ENCODE measurements around the gene KCNQ1. TPM values are rescaled to one million over a fixed set of nuclear protein-coding genes. Genes with fewer than 3 reads are reported as not detected.

The KCNQ1 gene
- total RNA-seq, 1 donor from 2014 or later = 6.4 TPM

DNA sequence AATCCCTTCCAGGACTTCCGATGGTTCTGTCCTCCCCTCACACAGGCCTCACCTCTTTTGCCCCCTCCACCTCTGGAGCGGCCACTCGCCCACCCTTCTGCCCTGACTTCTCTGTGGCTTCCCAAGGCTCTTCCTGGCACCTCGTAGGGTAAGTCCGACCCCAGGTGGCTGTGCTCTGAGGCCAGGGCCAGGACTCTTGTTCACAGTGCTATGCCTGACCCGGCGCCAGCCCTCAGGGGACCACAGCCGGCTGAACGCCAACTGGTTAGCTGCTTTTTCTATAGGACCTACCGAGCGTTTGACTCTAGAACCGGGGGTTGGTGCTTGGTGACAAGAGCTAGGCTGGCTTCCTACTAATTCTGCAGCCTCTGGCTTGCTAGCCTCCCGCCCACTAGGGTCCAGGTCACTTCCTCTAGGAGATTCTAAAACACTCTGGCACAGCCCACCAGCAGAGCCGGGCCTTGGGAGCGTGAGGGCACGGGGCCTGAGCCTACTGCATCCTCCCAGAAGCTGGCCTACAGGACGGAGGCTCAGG is 283.4 kb downstream of the KCNQ1 start:
- Mint-ChIP-seq H3K27ac (no peak overlapping the region), H3K36me3 (ENCODE audit: low read depth) (no peaks in the 10 kb centered on the region), H3K9me3 (no peaks in the 10 kb centered on the region), H3K4me3 (no peak overlapping the region), H3K27me3 (no peaks in the 10 kb centered on the region), H3K4me1 (no peaks in the 10 kb centered on the region)
- intact Hi-C loops (cut with micrococcal nuclease) = no loop called here
- no peak for DNase-seq

- no peak for DNase-seq
- no peak overlapping the region for H3K4me3 Mint-ChIP-seq
- no peaks in the 10 kb centered on the region for H3K4me1 Mint-ChIP-seq
- H3K27me3 Mint-ChIP-seq = no peaks in the 10 kb centered on the region
- no peak overlapping the region for H3K27ac Mint-ChIP-seq
- H3K36me3 Mint-ChIP-seq (ENCODE audit: low read depth) = no peaks in the 10 kb centered on the region
- H3K9me3 Mint-ChIP-seq = no peaks in the 10 kb centered on the region
- intact Hi-C loops (cut with micrococcal nuclease) = no loop called here
These were observed 284.0 kb downstream of the KCNQ1 start for GRCh38 chr11:2728663-2729332.

DNA sequence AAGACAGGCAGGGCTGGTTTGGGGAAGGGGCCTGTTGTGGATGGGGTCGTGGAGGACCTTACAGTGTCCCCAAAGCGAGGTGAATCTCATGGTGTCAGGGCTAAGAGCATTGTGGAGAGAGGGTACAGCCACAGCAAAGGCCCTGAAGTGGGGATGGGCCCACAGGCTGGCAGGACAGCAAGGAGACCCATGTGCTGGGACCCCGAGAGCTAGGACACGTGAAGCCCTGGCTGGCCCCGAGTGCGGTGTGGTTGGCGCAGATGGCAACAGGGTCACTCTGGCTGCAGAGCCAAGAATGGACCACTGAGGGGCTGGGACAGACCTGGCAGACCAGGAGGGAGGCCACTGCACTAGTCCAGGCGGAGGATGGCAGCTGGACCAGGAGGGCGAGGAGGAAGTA is 285.0 kb downstream of the KCNQ1 start:
- Mint-ChIP-seq H3K27ac (no peak overlapping the region), H3K27me3 (no peaks in the 10 kb centered on the region), H3K9me3 (no peaks in the 10 kb centered on the region), H3K4me1 (no peaks in the 10 kb centered on the region), H3K4me3 (no peak overlapping the region), H3K36me3 (ENCODE audit: low read depth) (no peaks in the 10 kb centered on the region)
- DNase-seq = no peak
- intact Hi-C loops (cut with micrococcal nuclease) = no loop called here

DNA sequence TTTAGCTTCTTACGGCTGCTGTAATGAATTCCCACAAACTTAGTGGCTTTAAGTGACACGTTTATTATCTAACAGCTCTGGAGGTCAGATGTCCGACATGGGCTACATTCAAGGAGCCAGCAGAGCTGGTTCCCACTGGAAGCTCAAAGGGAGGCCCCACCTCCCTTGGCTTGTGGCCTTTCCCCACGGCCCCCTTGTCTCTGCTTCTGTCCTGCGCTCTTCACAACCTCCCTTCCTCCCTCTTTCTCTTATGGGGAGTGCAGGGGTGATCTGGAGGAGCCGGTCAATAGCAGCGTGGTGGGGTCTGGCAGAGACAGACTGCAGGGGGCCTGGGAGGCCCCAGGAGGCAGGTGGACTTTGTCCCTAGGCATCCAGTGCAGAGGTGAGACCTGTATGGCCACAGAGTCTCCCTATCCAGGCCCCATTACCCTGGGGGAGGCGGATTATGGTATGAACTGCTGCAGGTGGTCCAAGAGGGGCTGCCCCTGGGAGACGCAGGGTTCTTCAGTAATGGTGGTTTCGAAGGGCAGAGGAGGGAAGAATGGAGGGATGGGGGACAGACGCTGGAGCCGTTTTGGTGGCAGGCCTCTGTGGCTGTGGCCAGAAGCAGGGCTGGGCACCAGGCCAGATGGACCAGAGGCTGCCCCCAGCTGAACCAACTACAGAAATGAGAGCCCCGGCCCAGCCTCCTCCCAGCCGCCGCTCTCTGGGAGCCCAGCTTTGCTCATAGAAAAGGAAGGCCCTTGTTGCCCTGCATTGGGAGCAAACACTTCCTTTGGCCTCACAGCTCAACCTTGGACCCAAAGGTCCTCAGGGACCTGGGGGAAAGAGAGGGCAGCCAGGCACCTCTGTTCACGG is 285.7 kb downstream of the KCNQ1 start:
- Mint-ChIP-seq H3K36me3 (ENCODE audit: low read depth) (no peaks in the 10 kb centered on the region), H3K4me3 (no peak overlapping the region), H3K27me3 (no peaks in the 10 kb centered on the region), H3K4me1 (no peaks in the 10 kb centered on the region), H3K27ac (no peak overlapping the region), H3K9me3 (no peaks in the 10 kb centered on the region)
- intact Hi-C loops (cut with micrococcal nuclease) = no loop called here
- no peak for DNase-seq

DNA sequence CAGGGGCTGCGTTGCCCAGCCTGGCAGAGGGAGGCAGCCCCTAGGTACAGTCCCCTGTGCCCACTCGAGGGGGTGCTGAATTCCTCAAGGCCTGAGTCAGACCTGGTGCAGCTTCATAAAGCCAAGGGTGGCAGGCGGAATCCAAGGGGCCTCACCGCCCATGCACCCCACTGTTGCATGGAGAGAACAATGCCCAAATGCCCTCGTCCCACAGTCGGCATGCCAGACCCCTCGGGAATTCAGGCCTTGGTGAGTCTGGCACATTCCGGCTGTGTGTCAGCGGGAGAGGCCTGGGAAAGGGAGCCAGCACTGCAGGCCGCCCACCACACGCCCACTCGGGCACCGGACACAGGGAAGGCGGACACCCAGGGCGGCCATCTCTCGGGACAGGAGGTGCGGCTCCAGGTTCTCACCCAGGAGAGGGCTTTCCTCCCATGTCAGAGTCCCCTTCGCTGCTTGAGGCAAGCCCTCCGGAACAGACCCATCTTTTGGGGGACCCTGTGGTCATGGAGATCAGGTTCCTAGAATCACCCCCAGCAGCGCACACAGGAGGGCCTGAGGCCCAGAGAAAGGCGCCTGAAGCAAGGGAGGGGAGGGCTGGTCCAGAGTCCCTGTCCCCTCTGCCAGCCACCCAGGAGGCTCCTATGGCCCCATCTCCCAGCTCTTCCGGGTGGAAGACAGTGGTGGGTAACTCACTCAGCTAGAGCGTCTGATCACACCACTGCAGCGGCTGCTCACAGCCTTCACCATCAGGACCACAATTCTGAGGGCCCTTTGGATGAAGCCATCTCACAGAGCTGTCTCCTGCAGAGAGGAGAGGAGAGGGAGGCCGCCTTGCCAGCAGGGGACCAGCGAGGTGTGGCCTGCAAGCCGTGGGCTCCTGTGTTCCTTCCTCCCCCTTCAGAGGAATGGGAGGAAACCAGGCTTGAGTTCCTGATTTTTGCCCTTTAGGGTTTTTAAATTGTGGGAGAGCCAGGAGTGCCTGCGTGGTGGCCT is 286.6 kb downstream of the KCNQ1 start:
- Mint-ChIP-seq H3K4me3 (no peak overlapping the region), H3K36me3 (ENCODE audit: low read depth) (no peaks in the 10 kb centered on the region), H3K27ac (no peak overlapping the region), H3K27me3 (no peaks in the 10 kb centered on the region), H3K9me3 (no peaks in the 10 kb centered on the region), H3K4me1 (no peaks in the 10 kb centered on the region)
- no peak for DNase-seq
- intact Hi-C loops (cut with micrococcal nuclease) = no loop called here

DNA sequence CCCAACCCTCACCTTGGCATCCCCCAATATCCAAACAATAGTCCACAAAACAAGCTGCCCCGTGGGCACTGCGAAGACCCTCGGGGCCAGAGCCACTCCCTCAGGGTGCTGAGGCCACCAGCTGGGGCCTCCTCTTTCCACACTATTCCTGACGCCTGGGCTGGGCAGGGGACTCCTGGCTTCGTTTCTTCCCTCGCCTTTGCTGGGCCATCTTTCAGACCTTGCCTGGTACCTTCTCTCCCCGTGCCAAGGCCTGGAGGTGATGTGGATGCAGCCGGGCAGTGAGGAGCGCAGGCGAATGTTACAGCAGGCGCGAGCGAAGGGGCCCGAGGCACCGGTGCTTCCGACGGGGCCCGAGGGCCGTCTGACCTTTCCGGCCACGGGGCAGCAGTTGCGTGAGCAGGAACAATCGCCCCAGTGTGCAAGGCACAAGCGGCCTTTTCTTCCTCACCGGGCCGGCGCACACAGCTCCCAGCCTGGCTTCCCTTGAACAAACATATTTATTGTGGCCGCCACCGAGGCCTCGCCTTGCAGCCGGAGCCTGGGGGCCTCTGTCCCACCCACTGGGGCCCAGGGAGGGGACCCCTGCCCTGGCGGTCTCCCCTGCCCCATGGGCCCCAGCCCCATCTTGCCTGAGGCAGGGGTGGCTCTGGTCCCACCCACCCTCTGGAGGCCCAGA is 287.6 kb downstream of the KCNQ1 start:
- H3K4me3 Mint-ChIP-seq = no peak overlapping the region
- H3K27ac Mint-ChIP-seq = no peak overlapping the region
- intact Hi-C loops (cut with micrococcal nuclease) = no loop called here
- H3K36me3 Mint-ChIP-seq (ENCODE audit: low read depth) = no peaks in the 10 kb centered on the region
- H3K27me3 Mint-ChIP-seq = no peaks in the 10 kb centered on the region
- H3K4me1 Mint-ChIP-seq = no peaks in the 10 kb centered on the region
- no peaks in the 10 kb centered on the region for H3K9me3 Mint-ChIP-seq
- no peak for DNase-seq

- intact Hi-C loops (cut with micrococcal nuclease) = no loop called here
- no peaks in the 10 kb centered on the region for H3K9me3 Mint-ChIP-seq
- H3K4me3 Mint-ChIP-seq = no peak overlapping the region
- no peaks in the 10 kb centered on the region for H3K27me3 Mint-ChIP-seq
- no peaks in the 10 kb centered on the region for H3K36me3 Mint-ChIP-seq (ENCODE audit: low read depth)
- no peak overlapping the region for H3K27ac Mint-ChIP-seq
- no peaks in the 10 kb centered on the region for H3K4me1 Mint-ChIP-seq
- no peak for DNase-seq
These were observed 288.3 kb downstream of the KCNQ1 start for GRCh38 chr11:2732940-2733628.

DNA sequence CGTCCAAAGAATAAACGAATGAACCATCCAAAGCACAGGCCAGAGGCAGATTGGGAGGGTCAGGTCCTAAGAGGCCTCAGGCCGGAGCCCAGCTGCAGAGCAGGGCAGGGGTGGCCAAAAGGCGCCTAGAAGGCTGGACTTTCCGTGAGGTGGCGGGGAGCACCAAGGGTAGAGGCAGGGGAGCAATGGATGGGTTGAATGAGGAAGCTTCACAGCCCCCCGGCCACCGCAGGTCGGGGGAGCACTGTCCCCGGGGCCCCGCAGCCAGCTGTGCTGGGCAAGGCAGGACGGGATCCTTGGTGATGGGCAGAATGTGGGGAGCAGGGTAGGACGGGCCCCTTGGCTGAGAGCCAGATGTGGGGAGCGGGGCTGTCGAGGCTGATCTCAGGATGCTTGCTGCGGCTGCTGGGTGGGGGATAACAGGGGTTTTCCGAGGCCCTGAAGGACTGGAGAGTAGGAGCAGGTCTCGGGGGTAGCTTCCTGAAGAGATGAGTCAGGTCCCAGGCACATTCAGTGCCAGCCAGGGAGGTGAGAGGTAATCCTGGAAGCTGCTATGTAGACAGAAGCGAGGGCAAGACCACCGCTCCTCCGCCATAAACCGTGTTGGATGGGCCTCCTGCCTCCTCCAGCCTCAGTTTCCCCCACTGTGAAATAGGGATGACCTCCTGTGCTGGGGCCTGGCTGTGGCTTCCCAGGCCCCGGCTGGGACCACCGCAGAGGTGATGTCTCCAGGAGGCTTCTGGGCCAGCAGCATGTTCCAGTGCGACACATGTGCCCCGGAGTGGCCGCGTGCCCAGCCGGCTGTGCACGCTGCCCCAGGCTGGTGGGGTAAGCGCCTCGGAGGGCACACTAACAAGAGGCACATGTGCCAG is 289.6 kb downstream of the KCNQ1 start:
- H3K27me3 Mint-ChIP-seq = no peaks in the 10 kb centered on the region
- intact Hi-C loops (cut with micrococcal nuclease) = no loop called here
- H3K9me3 Mint-ChIP-seq = no peaks in the 10 kb centered on the region
- DNase-seq = no peak
- no peaks in the 10 kb centered on the region for H3K36me3 Mint-ChIP-seq (ENCODE audit: low read depth)
- no peaks in the 10 kb centered on the region for H3K4me1 Mint-ChIP-seq
- H3K4me3 Mint-ChIP-seq = no peak overlapping the region
- H3K27ac Mint-ChIP-seq = no peak overlapping the region

DNA sequence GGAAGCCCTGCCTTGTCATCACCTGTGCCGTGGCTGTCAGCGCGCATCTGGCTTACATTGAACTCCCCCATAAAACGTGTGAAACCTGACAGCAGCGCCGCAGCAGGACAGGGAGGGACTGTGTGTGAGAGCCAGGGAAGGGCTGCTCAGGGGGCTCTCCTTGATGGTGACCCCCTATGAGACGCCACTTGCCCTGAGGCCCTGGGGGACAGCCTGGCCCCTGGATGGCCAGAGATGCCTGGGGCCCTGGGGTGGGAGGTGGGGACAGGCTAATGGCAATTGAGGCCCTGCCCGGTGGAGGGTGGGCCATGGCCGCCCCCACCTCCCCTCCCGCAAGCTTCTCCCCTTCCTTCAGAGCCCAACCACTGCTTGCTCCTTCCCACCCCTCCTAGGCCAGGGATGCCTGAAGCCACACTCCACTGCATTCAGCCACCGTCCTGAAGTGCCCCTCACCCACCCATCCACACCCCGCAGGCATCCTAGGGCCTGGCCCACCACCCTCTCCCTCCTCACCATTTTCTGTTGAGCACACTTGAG is 290.3 kb downstream of the KCNQ1 start:
- H3K27ac Mint-ChIP-seq = no peak overlapping the region
- H3K27me3 Mint-ChIP-seq = no peaks in the 10 kb centered on the region
- no peak overlapping the region for H3K4me3 Mint-ChIP-seq
- intact Hi-C loops (cut with micrococcal nuclease) = no loop called here
- no peaks in the 10 kb centered on the region for H3K4me1 Mint-ChIP-seq
- H3K9me3 Mint-ChIP-seq = no peaks in the 10 kb centered on the region
- H3K36me3 Mint-ChIP-seq (ENCODE audit: low read depth) = no peaks in the 10 kb centered on the region
- no peak for DNase-seq

- no peaks in the 10 kb centered on the region for H3K4me1 Mint-ChIP-seq
- H3K9me3 Mint-ChIP-seq = no peaks in the 10 kb centered on the region
- H3K27me3 Mint-ChIP-seq = no peaks in the 10 kb centered on the region
- no peaks in the 10 kb centered on the region for H3K36me3 Mint-ChIP-seq (ENCODE audit: low read depth)
- intact Hi-C loops (cut with micrococcal nuclease) = no loop called here
- no peak for DNase-seq
- no peak overlapping the region for H3K27ac Mint-ChIP-seq
- H3K4me3 Mint-ChIP-seq = no peak overlapping the region
These were observed 291.9 kb downstream of the KCNQ1 start for GRCh38 chr11:2736577-2737225.

- no peak overlapping the region for H3K27ac Mint-ChIP-seq
These were observed 292.4 kb downstream of the KCNQ1 start for GRCh38 chr11:2737226-2737590.

DNA sequence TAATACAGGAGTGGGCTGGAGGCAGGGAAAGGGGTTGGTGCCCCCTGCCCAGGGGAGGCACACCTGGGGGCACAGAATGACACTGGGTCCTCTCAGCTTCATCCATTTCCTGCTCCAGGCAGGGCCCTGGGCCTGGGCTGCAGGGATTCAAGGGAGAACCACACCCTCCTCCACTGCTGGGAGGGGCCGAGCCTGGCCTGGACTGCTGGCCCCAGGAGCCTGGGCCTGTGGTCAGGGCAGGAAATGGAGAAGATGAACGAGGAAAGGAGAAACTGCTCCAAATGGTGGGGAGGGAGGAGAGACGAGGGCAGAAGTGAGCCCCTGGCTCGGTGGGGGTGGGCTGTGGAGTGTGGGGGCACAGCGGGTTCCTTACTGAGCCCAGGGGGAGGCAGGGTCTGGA is 293.1 kb downstream of the KCNQ1 start:
- Mint-ChIP-seq H3K9me3 (no peaks in the 10 kb centered on the region), H3K4me1 (no peaks in the 10 kb centered on the region), H3K27ac (no peak overlapping the region), H3K36me3 (ENCODE audit: low read depth) (no peaks in the 10 kb centered on the region), H3K27me3 (no peaks in the 10 kb centered on the region), H3K4me3 (no peak overlapping the region)
- intact Hi-C loops (cut with micrococcal nuclease) = no loop called here
- DNase-seq = no peak

More at GRCh38 chr11:2737226-2737590, 292.4 kb downstream of the KCNQ1 start:
- Mint-ChIP-seq H3K4me3 (no peak overlapping the region), H3K27me3 (no peaks in the 10 kb centered on the region), H3K36me3 (ENCODE audit: low read depth) (no peaks in the 10 kb centered on the region), H3K4me1 (no peaks in the 10 kb centered on the region), H3K9me3 (no peaks in the 10 kb centered on the region)
- intact Hi-C loops (cut with micrococcal nuclease) = no loop called here
- DNase-seq = no peak
